Inferior parietal cortex (tissue), 1 donor: Measurements from ENCODE around the gene PLAU.

Source experiments
- DNase-seq: peaks from one replicate; pipeline ENCODE4 v3.0.0-alpha.2; 2016; ENCODE audit errors: extremely low spot score

The PLAU gene

DNA sequence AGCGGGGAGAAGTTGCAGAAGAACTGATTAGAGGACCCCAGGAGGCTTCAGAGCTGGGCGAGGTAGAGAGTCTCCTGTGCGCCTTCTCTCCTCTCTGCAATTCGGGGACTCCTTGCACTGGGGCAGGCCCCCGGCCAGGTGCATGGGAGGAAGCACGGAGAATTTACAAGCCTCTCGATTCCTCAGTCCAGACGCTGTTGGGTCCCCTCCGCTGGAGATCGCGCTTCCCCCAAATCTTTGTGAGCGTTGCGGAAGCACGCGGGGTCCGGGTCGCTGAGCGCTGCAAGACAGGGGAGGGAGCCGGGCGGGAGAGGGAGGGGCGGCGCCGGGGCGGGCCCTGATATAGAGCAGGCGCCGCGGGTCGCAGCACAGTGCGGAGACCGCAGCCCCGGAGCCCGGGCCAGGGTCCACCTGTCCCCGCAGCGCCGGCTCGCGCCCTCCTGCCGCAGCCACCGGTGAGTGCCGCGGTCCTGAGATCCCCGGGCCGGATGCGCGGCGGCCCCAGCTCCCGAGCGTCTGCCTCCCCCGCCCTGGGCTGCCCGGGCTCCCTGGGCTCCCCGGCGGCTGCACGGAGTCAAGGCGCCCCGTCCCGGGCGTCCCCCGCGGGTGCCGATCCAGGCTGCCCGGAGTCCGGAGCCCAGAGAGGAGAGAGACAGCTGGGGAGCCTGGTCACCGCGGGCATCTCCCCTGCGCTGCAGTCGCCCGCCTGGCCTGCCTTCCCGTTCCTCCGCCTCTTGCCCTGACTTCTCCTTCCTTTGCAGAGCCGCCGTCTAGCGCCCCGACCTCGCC is at the start of gene PLAU:
TSS of gene PLAU (plus strand) at position 369 of the 789 bp plus-strand sequence. CDS start 424 bp downstream, outside the sequence.
- no peak for DNase-seq

- DNase-seq, result no peak
Observed at GRCh38 chr10:73862011-73862410, 48.9 kb upstream of the PLAU start.

DNA sequence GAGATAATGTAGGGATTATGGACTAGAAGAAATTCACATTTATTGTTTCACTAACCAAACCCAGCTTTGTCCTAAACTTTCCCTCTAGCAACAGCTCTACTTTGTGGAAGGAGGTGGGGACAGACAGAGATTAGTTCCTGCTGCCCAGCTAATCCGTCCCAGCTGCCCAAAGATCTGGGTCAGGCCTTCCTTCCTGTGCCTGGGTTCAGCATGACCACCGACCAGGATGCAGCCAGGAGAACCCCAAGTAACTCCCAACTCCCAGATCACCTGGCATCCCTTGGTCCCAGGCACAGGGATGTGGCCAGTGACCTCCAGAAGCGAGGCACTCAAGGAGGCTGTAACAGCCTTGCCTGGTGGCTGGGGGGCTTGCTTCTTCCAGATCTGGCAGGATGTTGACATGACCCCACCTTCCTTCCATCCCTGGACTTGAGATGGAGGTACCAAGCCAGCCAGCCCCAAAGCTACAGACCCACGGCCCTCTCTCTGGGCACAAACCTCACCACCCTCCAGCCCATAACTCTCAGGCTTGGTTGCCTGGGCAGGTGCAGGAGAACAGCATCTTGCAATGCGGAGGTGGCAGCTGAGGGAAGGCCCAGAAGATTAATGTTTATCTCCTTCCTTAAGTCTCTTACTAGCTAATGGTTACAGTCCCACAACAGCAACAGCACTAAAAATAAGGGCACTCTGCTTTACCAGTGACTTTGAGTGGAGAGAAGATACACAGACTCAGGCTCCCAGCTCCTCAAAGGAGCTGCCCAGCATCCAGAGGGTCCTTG is 47.7 kb upstream of the PLAU start:
- DNase-seq, result no peak

DNA sequence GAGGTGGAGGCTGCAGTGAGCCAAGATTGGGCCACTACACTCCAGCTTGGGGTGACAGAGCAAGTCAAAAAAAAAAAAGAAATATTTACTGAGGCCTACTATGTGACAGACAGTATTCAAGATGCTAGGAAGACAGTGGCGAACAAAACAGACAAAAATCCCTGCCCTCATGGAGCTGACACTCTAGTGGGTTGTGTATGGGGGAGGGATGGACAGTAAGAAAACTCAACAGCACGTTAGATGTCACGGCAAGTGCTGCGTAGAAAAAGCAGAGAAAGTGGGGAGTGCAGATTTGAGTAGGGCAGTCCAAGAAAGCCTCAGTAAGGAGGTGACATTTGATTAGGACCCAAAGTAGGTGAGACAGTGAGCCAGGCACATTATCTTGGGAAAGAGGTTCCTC is 46.7 kb upstream of the PLAU start:
- DNase-seq, result no peak

DNA sequence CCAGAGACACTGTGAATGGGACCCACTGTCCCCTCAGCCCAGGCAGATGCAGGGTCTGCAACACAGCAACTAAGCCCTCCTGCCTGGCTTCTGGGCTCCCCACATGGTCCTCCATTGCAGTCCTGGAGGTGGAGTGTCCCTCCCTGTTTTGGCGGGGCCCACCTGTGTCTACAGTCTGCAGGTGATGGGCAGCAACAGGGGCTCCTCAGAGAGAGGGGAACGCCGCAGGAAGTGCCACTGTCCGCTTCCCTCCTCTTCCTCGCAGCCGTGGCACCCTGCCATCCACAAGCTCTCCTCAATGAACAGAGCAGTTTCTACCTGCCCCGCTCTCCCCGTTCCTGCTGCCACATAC is 45.8 kb upstream of the PLAU start:
- DNase-seq, result no peak

- DNase-seq, result no peak
Observed at GRCh38 chr10:73865459-73866442, 45.2 kb upstream of the PLAU start.

DNA sequence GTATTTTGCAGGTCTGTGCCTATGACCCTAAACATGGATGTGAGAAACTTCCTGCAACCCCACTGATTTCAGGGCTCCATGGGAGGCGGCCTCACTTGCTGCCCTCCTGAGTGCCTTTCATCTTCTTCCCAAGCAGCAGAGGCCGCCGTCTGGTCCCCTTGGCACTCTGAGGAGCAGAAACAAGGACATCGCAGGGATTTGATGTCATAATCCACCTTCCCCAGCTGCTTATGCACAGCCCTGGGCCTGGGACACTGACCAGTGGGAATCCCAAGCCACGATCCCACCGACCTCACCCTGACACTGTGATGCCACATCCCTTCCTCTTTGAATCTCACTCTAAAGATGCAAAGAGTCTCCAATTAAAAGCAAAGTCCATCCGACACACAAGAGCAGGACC is 44.3 kb upstream of the PLAU start:
- DNase-seq, result no peak

DNA sequence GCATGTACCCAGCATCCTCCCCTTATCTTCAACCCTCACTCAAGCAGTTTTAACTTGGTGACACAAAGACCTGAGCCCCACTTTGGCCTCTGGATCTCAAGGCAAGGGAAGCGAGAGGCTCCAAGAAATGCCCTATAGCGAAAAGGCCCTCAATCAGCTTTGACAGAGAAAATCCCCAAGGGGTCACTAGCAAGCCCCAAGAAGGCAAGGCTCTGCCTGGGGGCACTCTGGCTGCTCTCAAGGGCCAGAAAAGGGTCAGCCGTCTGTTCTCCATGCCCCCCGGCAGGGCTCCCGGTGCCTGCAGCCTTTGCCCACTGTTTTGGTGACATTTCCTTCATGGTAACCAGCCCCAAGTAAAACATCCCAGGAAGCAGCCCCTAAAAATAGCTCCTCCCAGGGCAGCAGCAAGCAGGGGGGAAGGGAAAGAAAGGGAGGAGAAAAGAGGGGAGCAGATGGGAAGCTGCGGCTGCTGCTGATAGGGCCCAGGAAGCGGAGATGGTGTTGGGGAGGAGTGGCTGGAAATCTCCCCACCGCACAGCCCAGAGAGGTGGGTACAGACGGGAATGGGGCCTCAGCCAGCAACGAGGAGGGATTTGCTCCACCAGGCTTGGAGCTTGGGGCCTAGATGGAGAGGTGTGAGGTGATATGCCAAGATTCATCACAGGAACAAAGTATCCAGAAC is 43.7 kb upstream of the PLAU start:
- DNase-seq, result no peak

DNA sequence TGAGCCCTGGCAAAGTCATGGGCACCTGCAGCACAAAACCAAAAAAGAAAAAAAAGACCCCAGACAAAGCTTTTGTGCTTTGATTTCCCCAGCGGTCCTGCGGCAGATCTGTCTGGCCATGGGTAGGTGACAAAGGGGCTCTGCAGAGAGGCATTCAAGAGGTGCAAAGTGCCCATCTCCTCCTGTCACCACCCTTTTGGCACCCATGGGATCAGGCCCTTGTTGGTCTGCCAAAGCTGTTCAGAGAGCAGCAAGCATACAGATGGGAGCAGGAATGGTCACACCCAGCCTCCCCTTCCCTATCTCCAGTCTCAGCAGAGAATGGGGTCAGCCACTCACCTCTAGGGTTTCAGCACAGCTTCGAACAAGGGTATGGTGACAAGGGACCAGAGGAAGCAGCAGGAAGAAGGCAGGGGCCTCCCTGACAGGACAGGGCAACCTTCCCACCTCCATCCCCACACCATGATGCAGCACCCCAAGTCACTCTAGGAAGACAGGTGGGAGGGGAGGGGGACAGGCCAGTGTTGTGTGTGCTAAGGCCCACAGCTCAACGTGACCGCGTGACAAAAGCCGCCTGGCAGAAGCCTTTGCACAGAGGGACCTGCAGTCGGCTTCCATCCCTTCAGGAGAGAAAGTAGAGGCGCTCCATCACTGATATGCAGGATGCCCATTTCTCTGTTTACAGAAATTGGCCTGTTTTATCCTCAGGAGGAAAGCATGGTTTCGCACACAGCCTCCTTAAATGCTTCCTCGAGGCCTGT is 42.9 kb upstream of the PLAU start:
- no peak for DNase-seq

DNA sequence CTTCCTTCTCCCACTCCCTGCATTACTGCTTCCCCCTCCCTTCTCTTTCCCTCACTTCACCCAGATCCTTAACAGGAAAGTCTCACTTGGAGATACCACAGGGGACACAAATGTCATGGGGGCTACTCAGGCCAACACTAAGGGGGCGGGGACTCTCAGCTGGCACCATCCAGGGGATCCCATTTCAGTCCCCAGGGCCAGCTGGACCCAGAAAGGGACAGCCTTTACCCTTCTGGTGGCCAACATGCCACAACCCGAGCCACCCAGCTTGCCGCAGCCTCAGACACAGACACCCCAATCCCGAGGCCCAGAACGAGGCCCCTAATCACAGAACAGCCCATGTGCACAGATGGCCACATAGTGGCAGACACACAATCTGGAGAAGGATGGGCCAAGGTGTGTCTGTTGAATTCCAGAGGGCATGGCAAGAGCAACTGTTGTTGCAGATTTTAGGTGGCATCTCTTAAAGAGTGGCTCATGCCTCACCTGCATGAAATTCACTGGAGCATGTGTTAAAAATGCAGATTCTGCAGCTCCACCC is 42.2 kb upstream of the PLAU start:
- DNase-seq, result no peak

DNA sequence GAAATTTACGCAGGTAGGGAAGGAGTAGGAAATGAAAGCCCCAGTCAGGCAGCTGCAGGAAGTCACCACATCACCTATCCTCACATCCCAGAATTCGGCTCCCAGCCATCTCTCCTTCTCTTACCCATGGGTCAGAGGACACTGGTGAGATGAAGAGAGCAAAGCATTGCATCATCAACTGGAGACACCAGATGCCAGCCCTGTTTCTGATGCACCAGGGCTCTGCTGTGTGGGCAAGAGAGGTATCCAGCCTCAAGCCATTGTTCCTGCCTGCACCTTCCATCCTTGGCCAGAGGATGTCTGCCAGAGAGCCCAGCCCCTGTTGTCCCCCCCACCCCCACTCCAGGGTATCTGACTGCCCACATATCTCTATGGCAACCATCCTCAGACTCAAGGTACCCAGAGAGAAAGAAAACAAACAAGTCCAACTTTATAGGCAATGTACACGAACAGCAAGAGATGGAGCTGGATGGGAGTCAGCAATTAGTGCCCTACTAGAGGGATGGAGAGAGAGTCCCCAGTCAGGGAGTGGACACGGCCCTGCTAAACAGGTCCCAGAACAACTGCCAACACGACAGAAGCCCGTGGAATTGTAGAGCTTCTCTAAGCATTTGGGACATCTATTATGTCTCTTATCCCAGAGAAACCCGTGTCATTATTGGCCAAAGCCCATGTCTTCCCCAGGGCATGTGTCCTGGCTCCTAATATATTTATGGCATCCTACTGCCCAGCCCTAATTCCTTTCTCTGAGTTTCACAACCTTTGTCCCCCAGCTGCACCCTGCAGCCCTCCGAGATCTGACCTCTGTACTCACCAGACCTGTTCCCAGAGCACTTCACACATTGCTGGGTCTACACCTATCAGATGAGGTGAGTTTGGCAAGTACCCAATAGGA is 39.4 kb upstream of the PLAU start:
- DNase-seq, result no peak

GRCh38 chr10:73872190-73872710 is 38.7 kb upstream of the PLAU start:
- no peak for DNase-seq

GRCh38 chr10:73873142-73873837 is 37.6 kb upstream of the PLAU start:
- DNase-seq, result no peak

GRCh38 chr10:73873838-73874215 is 37.1 kb upstream of the PLAU start:
- DNase-seq, result no peak

DNA sequence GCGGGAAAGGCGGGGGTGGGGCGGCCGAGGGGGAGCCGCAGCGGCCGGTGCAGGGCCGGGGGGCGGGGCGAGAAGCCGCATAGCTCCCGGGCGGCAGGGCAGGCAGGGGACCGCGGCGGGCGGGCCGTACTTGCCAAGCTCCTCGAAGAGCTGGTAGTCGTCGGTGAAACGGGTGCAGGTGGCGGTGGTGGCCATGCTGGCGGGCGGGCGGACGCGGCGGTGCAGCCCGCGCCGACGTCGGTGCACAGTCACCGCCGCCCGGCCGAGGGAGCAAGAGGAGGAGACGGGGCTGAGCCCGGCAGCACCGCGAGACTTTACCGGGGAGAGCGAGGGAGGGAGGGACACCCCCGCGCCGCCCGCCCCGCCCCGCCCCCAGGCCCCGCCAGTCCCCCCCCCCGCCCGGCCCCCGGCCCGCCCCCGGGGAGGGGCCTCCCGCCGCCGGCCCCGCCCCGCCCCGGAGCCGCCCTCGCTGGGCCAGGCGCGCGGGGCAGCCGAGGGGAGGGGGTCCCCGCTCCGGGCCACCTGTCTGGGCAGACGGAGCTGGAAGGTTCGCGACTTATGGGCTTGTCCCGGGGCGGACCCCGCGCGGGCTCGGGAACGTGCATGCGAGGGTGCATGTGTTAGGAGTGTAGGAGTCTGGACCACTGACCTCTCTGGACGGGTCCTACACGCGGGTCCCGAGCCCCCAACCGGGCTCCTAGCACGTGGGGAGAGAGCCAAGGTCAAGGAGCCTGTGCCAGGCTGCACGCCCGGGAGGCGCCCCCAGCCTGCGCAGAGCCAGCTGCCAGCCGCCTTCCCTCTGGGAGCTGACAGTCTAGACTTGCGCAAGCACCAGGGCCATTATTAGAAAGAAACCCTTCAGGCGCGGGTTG is 36.4 kb upstream of the PLAU start, which contains the start of gene CAMK2G:
TSS of gene CAMK2G (minus strand) at position 289 of the 872 bp plus-strand sequence. CDS start at position 195, 94 bp downstream.
- DNase-seq, result no peak

GRCh38 chr10:73875139-73875475 is 35.8 kb upstream of the PLAU start:
- DNase-seq, result no peak

DNA sequence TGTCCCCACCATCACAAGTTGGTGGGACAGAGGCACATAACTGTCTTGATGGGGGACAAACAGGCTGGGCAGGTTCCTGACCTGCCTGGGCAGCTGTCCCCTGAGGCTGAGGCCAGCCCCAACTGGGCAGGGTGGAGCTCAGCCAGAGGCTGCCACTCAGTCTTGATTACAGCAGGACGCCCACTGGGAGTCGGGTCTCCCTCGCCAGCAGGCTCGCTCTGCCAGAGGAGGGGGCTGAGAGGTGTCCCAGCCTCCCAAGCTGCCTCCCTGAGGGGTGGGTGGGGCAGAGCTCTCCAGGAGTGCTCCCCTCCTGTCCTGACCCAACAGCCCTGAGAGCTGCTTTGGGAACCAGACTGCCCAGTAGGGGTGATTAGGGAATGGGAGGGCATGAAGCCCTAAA is 34.8 kb upstream of the PLAU start:
- no peak for DNase-seq

GRCh38 chr10:73876566-73876965 is 34.4 kb upstream of the PLAU start:
- DNase-seq, result no peak
